ENCODE measurements around the gene CLEC18A.
"Not testable (repeated sequence)": the region's sequence is repeated elsewhere in the genome, so short reads cannot be mapped to it uniquely, and the experiment has no call there.

CLEC18A gene

GRCh38 chr16:69942627-69943170 lies 8.4 kb upstream of the CLEC18A start:
- DNase-seq (ENCODE audit: low read depth), result no peak
- no peak overlapping the region for H3K4me3 ChIP-seq (ENCODE audit: low read depth, low read length)
- TF ChIP-seq CTCF (IDR thresholded peaks at IDR 0.05; ENCODE audit: low read depth, low read length, missing control alignments), result no peak
- in situ Hi-C loops (cut with HindIII; ENCODE audit: low sequenced_read_pairs), result no loop called here

- H3K4me3 ChIP-seq (ENCODE audit: low read depth, low read length); DNase-seq (ENCODE audit: low read depth); in situ Hi-C loops (cut with HindIII; ENCODE audit: low sequenced_read_pairs): not testable (repeated sequence)
These were observed 7.7 kb upstream of the CLEC18A start for GRCh38 chr16:69943241-69944036.

GRCh38 chr16:69950411-69950810 lies 723 bp upstream of the CLEC18A start:
- H3K4me3 ChIP-seq (ENCODE audit: low read depth, low read length); in situ Hi-C loops (cut with HindIII; ENCODE audit: low sequenced_read_pairs); DNase-seq (ENCODE audit: low read depth): not testable (repeated sequence)

- H3K4me3 ChIP-seq (ENCODE audit: low read depth, low read length); in situ Hi-C loops (cut with HindIII; ENCODE audit: low sequenced_read_pairs); DNase-seq (ENCODE audit: low read depth): not testable (repeated sequence)
These were observed 518 bp downstream of the CLEC18A start for GRCh38 chr16:69951672-69952031.

- DNase-seq (ENCODE audit: low read depth); H3K4me3 ChIP-seq (ENCODE audit: low read depth, low read length); in situ Hi-C loops (cut with HindIII; ENCODE audit: low sequenced_read_pairs): not testable (repeated sequence)
These were observed 982 bp downstream of the CLEC18A start for GRCh38 chr16:69952116-69952515.

- H3K4me3 ChIP-seq (ENCODE audit: low read depth, low read length); DNase-seq (ENCODE audit: low read depth); in situ Hi-C loops (cut with HindIII; ENCODE audit: low sequenced_read_pairs): not testable (repeated sequence)
These were observed 1.6 kb downstream of the CLEC18A start for GRCh38 chr16:69952572-69953355.

GRCh38 chr16:69954241-69954640 lies 3.1 kb downstream of the CLEC18A start:
- in situ Hi-C loops (cut with HindIII; ENCODE audit: low sequenced_read_pairs); H3K4me3 ChIP-seq (ENCODE audit: low read depth, low read length); DNase-seq (ENCODE audit: low read depth): not testable (repeated sequence)

GRCh38 chr16:69963312-69963711 lies 12.2 kb downstream of the CLEC18A start:
- in situ Hi-C loops (cut with HindIII; ENCODE audit: low sequenced_read_pairs); H3K4me3 ChIP-seq (ENCODE audit: low read depth, low read length); DNase-seq (ENCODE audit: low read depth): not testable (repeated sequence)

GRCh38 chr16:69964960-69965660 lies 14.0 kb downstream of the CLEC18A start:
- peak overlapping the region; percentile 19 for H3K4me3 ChIP-seq (ENCODE audit: low read depth, low read length)
- in situ Hi-C loops (cut with HindIII; ENCODE audit: low sequenced_read_pairs); DNase-seq (ENCODE audit: low read depth): not testable (repeated sequence)

GRCh38 chr16:69965661-69966054 lies 14.5 kb downstream of the CLEC18A start:
- in situ Hi-C loops (cut with HindIII; ENCODE audit: low sequenced_read_pairs); DNase-seq (ENCODE audit: low read depth): not testable (repeated sequence)
- H3K4me3 ChIP-seq (ENCODE audit: low read depth, low read length), result peak overlapping the region; percentile 19

- H3K4me3 ChIP-seq (ENCODE audit: low read depth, low read length); DNase-seq (ENCODE audit: low read depth); in situ Hi-C loops (cut with HindIII; ENCODE audit: low sequenced_read_pairs): not testable (repeated sequence)
These were observed 16.6 kb downstream of the CLEC18A start for GRCh38 chr16:69967688-69968087.

GRCh38 chr16:69968125-69968524 lies 17.0 kb downstream of the CLEC18A start:
- DNase-seq (ENCODE audit: low read depth); H3K4me3 ChIP-seq (ENCODE audit: low read depth, low read length); in situ Hi-C loops (cut with HindIII; ENCODE audit: low sequenced_read_pairs): not testable (repeated sequence)

GRCh38 chr16:69969657-69970056 lies 18.5 kb downstream of the CLEC18A start:
- H3K4me3 ChIP-seq (ENCODE audit: low read depth, low read length); in situ Hi-C loops (cut with HindIII; ENCODE audit: low sequenced_read_pairs); DNase-seq (ENCODE audit: low read depth): not testable (repeated sequence)

- in situ Hi-C loops (cut with HindIII; ENCODE audit: low sequenced_read_pairs); DNase-seq (ENCODE audit: low read depth); H3K4me3 ChIP-seq (ENCODE audit: low read depth, low read length): not testable (repeated sequence)
These were observed 21.0 kb downstream of the CLEC18A start for GRCh38 chr16:69972120-69972519.

GRCh38 chr16:69972935-69973334 lies 21.8 kb downstream of the CLEC18A start:
- H3K4me3 ChIP-seq (ENCODE audit: low read depth, low read length); in situ Hi-C loops (cut with HindIII; ENCODE audit: low sequenced_read_pairs); DNase-seq (ENCODE audit: low read depth): not testable (repeated sequence)

- H3K4me3 ChIP-seq (ENCODE audit: low read depth, low read length); in situ Hi-C loops (cut with HindIII; ENCODE audit: low sequenced_read_pairs); DNase-seq (ENCODE audit: low read depth): not testable (repeated sequence)
These were observed 34.1 kb downstream of the CLEC18A start for GRCh38 chr16:69985196-69985595.

All from astrocyte of the cerebellum (primary cell).